Esophagus muscularis mucosa (tissue), 4 donors: ENCODE data around the gene SERINC2.

ENCODE experiments used
- EP300 ChIP-seq: sonication (generic); formaldehyde crosslinking; IDR thresholded peaks from one replicate; pipeline ENCODE4 v1.6.1; 2017; ENCODE audit warnings: antibody characterized with exemption
- POLR2AphosphoS5 ChIP-seq, 2 donors: sonication (generic); formaldehyde crosslinking; IDR thresholded peaks; one replicate each; pipeline ENCODE4 v1.6.1; 2017; ENCODE audit warnings: antibody characterized with exemption in 2 of 2
- TF ChIP-seq, protein P1 (sequence below), 3 experiments: fragments of 200-600 bp in 2 of 3; fragments of 450-650 bp in 1 of 3; sonication (generic) in 2 of 3; IDR thresholded peaks; one replicate each; pipeline ENCODE4 v1.5.1; 2017 to 2019; ENCODE audit warnings: antibody characterized with exemption in 3 of 3, mild to moderate bottlenecking in 2 of 3, moderate library complexity in 1 of 3

DNA sequence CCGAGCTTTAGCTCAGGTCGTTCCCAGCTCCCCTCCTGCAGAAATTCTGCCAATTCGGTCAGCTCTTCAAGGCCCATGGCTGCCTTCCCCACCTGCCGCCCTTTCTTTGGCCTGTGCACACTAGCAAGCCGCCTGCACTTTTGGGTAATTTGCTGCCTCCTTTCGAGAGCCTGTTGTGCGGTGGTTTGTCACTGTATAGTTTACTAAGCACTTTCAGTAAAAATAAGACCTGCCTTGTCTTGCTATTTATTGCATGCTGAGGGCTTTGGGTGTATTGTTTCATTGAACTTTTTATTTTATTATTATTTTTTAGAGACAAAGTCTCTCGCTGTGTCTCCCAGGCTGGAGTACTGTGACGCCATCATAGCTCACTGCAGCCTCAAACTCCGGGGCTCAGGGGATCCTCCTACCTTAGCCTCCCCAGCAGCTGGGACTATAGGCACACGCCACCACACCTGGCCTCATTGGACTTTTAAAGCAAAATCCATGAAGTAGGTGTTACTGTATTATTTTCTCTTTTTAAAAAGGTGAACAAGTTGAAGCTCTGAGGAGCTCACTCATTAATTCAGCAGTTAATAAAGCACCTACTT, 39.0 kb upstream of the SERINC2 start:
- TF ChIP-seq, protein P1, sequence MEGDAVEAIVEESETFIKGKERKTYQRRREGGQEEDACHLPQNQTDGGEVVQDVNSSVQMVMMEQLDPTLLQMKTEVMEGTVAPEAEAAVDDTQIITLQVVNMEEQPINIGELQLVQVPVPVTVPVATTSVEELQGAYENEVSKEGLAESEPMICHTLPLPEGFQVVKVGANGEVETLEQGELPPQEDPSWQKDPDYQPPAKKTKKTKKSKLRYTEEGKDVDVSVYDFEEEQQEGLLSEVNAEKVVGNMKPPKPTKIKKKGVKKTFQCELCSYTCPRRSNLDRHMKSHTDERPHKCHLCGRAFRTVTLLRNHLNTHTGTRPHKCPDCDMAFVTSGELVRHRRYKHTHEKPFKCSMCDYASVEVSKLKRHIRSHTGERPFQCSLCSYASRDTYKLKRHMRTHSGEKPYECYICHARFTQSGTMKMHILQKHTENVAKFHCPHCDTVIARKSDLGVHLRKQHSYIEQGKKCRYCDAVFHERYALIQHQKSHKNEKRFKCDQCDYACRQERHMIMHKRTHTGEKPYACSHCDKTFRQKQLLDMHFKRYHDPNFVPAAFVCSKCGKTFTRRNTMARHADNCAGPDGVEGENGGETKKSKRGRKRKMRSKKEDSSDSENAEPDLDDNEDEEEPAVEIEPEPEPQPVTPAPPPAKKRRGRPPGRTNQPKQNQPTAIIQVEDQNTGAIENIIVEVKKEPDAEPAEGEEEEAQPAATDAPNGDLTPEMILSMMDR (IDR thresholded peaks at IDR 0.05): no peak
- TF ChIP-seq POLR2AphosphoS5 (IDR thresholded peaks at IDR 0.05): no peak
- TF ChIP-seq EP300: no peak
